ENCODE results near the gene NFAM1. TPM values are rescaled to one million over a fixed set of nuclear protein-coding genes. Genes with fewer than 3 reads are reported as not detected.

NFAM1 gene
- total RNA-seq, 4 donors from 2014 or later: 0.11 to 1.9 (median 0.99) TPM

DNA sequence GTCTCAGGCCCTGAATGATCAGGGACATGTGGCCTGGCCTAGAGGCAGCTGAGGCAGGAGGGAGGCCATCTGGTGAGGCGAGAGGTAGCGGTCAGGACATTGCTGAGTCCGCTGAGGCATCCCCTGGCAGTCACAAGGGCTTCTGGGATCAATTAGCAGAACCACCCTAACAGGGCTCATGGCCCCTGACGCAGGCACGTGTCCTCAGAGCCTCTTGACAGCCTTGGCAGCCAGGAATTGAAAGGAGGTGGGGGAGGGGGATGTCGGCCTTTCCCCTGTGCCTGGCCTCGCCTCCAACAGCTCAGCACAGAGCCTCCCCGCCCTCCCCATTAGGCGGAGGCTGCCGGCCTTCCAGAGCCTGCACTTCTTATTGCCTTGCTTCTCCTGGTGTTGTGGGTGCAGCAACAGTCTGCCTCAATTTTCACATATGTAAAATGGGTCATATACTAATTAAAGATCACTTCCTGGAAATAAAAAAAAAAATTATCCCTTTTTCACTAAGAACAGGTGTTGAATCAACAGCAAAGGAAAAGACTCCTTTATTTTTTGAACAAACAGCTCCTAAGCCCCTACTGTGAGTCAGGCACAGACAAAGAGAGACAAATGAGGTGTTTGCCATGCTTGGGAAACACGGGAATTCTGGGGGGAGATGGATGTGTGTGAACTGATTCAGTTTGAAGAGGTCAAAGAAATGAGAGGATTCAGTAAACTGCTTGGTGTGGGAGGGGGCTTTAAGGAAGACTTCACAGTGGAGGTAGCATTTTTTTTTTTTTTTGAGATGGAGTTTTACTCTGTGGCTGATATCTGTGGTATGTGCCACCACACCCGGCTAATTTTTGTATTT, 55.3 kb downstream of the NFAM1 start:
- H3K4me3 ChIP-seq: no peak overlapping the region
- H3K27me3 ChIP-seq: no peaks in the 10 kb centered on the region
- 37 to 41% methylated on average over 6 of the region's 12 CpGs for WGBS, 2 donors
- no peaks in the 10 kb centered on the region for H3K9me3 ChIP-seq
- no peaks in the 10 kb centered on the region for H3K36me3 ChIP-seq
- H3K27ac ChIP-seq: peak overlapping the region in 3 of 4 donors; percentile 4 to 63 (median 29)
- TF ChIP-seq POLR2A (IDR thresholded peaks at IDR 0.05): no peak
- intact Hi-C loops (cut with DNase I): no loop called here
- H3K4me1 ChIP-seq: peaks cover 5 to 26% (median 5%) of the 10 kb centered on the region in 3 donors
- DNase-seq: no peak

DNA sequence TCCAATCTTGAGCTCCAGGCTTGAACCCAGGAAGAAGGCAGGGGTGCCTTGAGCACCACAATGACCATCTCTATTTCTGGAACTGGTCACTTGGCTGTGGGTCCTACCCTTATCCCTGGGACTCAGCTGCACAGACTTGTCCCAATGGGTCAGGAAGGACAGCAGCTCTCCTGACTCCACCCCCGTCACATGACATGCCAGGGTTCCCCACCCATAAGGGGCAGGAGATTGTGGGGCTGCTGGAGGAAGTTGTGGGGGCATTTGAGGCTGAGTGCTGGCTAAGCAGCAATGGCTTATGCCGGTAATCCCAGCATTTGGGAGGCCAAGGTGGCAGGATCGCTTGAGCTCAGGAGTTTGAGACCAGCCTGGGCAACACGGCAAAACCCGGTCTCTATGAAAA, 56.2 kb downstream of the NFAM1 start:
- TF ChIP-seq POLR2A (IDR thresholded peaks at IDR 0.05): peak in 1 of 4 donors; percentile 16
- no peak for TF ChIP-seq CTCF (IDR thresholded peaks at IDR 0.05)
- DNase-seq: no peak
- 64% methylated on average over 5 of the region's 5 CpGs; no CpG with 5 or more reads in 1 of the 2 donors for WGBS, 2 donors
- Histone ChIP-seq H3K36me3 (no peaks in the 10 kb centered on the region), H3K4me3 (no peak overlapping the region), H3K27me3 (no peaks in the 10 kb centered on the region), H3K27ac (peak overlapping the region; percentile 24 to 63 (median 40)), H3K4me1 (peaks cover 5 to 28% (median 5%) of the 10 kb centered on the region in 3 donors), H3K9me3 (no peaks in the 10 kb centered on the region)
- intact Hi-C loops (cut with DNase I): no loop called here

- 92 to 96% methylated on average over 7 of the region's 7 CpGs for WGBS, 2 donors
- peaks cover 5 to 56% (median 18%) of the 10 kb centered on the region in 3 donors for H3K4me1 ChIP-seq
- intact Hi-C loops (cut with DNase I): no loop called here
Measured at GRCh38 chr22:42372976-42373375, 59.2 kb downstream of the NFAM1 start.

GRCh38 chr22:42371501-42371900, 60.7 kb downstream of the NFAM1 start:
- peaks cover 17 to 62% (median 31%) of the 10 kb centered on the region in 3 donors for H3K4me1 ChIP-seq
- intact Hi-C loops (cut with DNase I): no loop called here
- peaks cover 0 to 22% (median 0%) of the 10 kb centered on the region in 4 donors for H3K27me3 ChIP-seq
- WGBS, 2 donors: 83% methylated on average over 3 of the region's 3 CpGs; no CpG with 5 or more reads in 1 of the 2 donors
- no peaks in the 10 kb centered on the region for H3K36me3 ChIP-seq
- no peak overlapping the region for H3K4me3 ChIP-seq
- no peaks in the 10 kb centered on the region for H3K9me3 ChIP-seq
- TF ChIP-seq POLR2A (IDR thresholded peaks at IDR 0.05): no peak
- TF ChIP-seq CTCF (IDR thresholded peaks at IDR 0.05): no peak
- DNase-seq: no peak
- H3K27ac ChIP-seq: no peak overlapping the region

More at GRCh38 chr22:42372976-42373375, 59.2 kb downstream of the NFAM1 start:
- TF ChIP-seq CTCF (IDR thresholded peaks at IDR 0.05): no peak
- no peak for TF ChIP-seq POLR2A (IDR thresholded peaks at IDR 0.05)
- Histone ChIP-seq H3K9me3 (no peaks in the 10 kb centered on the region), H3K4me3 (no peak overlapping the region), H3K27me3 (peaks cover 0 to 9% (median 0%) of the 10 kb centered on the region in 4 donors), H3K36me3 (no peaks in the 10 kb centered on the region), H3K27ac (no peak overlapping the region)
- DNase-seq: no peak

DNA sequence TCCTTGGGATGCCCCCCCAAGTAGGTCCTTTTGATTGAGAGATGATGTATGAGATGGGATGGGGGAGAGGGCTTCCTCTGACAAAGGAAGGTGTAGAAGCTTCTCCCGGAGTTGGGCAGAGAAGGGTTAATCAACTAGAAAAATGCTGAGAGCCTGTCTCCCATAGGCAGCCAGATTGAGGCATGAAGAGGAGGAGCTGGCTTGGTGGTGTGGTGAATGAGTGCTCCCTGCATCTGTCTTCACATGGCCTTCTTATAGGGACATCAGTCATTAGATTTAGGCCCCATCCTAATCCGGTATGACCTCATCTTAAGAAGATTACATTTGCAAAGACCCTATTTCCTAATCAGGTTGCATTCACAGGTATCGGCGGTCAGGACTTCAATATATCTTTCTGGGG, 61.1 kb downstream of the NFAM1 start:
- H3K27me3 ChIP-seq: peaks cover 0 to 22% (median 0%) of the 10 kb centered on the region in 4 donors
- no peaks in the 10 kb centered on the region for H3K9me3 ChIP-seq
- peaks cover 21 to 62% (median 35%) of the 10 kb centered on the region in 3 donors for H3K4me1 ChIP-seq
- H3K36me3 ChIP-seq: no peaks in the 10 kb centered on the region
- 29 to 93% methylated on average over 1 to 4 of the region's 4 CpGs for WGBS, 2 donors
- no peak overlapping the region for H3K4me3 ChIP-seq
- no peak overlapping the region for H3K27ac ChIP-seq
- TF ChIP-seq CTCF (IDR thresholded peaks at IDR 0.05) (no peak), POLR2A (IDR thresholded peaks at IDR 0.05) (no peak)
- intact Hi-C loops (cut with DNase I): no loop called here
- no peak for DNase-seq
